ENCODE results near the gene FAXC.

FAXC gene

DNA sequence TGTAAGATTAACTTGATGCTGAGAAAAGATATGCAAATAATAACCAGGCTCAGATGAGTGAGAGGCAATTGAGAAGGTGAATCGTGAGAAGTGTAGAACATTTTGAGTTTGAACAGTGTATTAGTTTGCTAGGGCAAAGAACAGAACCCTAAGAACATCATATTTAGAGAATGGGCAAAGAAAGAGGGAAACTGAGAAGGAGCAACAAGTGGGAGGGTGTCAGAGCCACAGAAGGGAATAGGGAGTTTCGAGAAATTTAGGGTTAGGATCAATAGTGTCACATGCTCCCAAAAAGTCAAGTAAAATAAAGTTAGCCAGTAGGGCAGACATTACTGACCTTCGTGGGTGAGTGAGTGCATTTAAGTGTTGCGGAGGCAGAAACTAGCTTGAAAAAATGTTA, 5.5 kb upstream of the FAXC start:
- DNase-seq (ENCODE audit: low read depth in 2 of 2) = no peak
- H3K4me3 ChIP-seq (replicated peaks in 1 of 2; ENCODE audit: low read depth in 2 of 2, low read length in 2 of 2) = no peak overlapping the region
- no peak for TF ChIP-seq CTCF (IDR thresholded peaks at IDR 0.05; ENCODE audit: low read depth, low read length)

GRCh38 chr6:99353126-99353525, 3.7 kb upstream of the FAXC start:
- TF ChIP-seq CTCF (IDR thresholded peaks at IDR 0.05; ENCODE audit: low read depth, low read length) = no peak
- peak in 1 of 2 donors; percentile 11 for DNase-seq (ENCODE audit: low read depth in 2 of 2)
- H3K4me3 ChIP-seq (replicated peaks in 1 of 2; ENCODE audit: low read depth in 2 of 2, low read length in 2 of 2) = no peak overlapping the region

DNA sequence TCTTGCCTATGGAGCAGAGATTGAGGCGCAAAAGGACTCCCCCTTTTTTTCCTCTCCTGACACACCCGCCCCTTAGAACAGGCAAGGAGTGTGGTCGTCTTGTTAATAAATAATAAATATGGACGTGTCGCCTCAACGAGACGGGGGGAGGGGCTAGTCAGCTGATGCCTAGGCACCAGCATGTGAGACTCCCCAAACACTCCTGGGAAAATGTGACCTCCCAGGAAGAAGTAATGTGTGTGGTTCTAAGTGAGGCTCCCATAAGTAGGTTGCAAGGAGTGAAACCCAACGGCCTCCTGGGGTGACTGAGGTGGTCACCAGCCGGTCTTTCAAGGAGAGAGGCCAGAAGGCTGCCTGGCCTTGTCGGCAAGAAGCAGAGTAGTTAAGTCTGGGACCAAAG, 1.1 kb upstream of the FAXC start:
- no peak for TF ChIP-seq CTCF (IDR thresholded peaks at IDR 0.05; ENCODE audit: low read depth, low read length)
- no peak overlapping the region for H3K4me3 ChIP-seq (replicated peaks in 1 of 2; ENCODE audit: low read depth in 2 of 2, low read length in 2 of 2)
- DNase-seq (ENCODE audit: low read depth in 2 of 2) = no peak

- peak overlapping the region; percentile 43 to 61 for H3K4me3 ChIP-seq (replicated peaks in 1 of 2; ENCODE audit: low read depth in 2 of 2, low read length in 2 of 2)
- no peak for TF ChIP-seq CTCF (IDR thresholded peaks at IDR 0.05; ENCODE audit: low read depth, low read length)
- no peak for DNase-seq (ENCODE audit: low read depth in 2 of 2)
Observed at GRCh38 chr6:99348288-99349170, 945 bp downstream of the FAXC start.

DNA sequence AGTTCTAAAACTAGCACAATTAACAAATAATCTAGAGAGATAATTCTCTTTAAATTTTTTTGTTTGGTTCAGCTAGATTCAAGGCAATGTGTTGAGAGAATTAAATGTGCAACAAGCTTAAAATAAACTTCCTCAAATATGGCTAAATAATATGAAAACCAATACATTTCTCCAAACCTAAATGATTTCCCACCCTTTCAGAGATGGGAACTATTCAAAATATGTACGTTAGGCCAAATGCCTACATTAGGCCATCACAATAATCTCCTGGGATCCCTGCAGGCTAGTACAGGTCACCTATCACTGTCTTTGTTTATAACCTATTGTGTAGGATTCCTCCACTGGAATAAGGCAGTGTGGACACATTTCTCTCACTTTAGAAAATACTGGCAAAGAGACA, 1.7 kb downstream of the FAXC start:
- no peak for DNase-seq (ENCODE audit: low read depth in 2 of 2)
- no peak for TF ChIP-seq CTCF (IDR thresholded peaks at IDR 0.05; ENCODE audit: low read depth, low read length)
- H3K4me3 ChIP-seq (replicated peaks in 1 of 2; ENCODE audit: low read depth in 2 of 2, low read length in 2 of 2) = no peak overlapping the region

DNA sequence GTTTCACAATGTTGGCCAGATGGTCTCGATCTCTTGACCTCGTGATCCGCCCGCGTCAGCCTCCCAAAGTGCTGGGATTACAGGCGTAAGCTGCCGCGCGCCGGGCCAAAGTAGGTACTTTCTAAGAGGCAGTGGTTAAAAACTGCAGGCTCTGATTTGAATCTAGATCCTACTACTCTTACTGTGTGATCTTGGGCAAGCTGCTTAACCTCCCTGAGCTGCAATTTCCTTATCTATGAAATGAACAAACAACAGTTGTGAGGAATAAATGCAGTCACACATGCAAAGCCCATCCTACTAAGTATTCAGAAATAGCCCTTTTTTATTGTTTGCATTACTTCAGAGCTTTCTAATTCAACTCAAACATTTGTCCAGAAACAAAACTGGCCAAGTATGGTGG, 2.9 kb downstream of the FAXC start:
- no peak for DNase-seq (ENCODE audit: low read depth in 2 of 2)
- no peak for TF ChIP-seq CTCF (IDR thresholded peaks at IDR 0.05; ENCODE audit: low read depth, low read length)
- H3K4me3 ChIP-seq (replicated peaks in 1 of 2; ENCODE audit: low read depth in 2 of 2, low read length in 2 of 2) = no peak overlapping the region

Data from cardiac fibroblast (primary cell).